ENCODE measurements around the gene ARPC2. TPM values are rescaled to one million over a fixed set of nuclear protein-coding genes. Genes with fewer than 3 reads are reported as not detected.
A peak's percentile ranks its signal among the peaks of the same experiment; 100 is the strongest.

ARPC2 gene
- total and polyA plus RNA-seq, 2 of the 13 experiments (the other 11 are each of a cell fraction or from before 2014, with no cell fraction given) = 168 to 303 TPM

GRCh38 chr2:218264773-218265561, 48.0 kb downstream of the ARPC2 start (continued):
- no peak for TF ChIP-seq ZNF850 (CRISPR knock-in tag; conservative IDR thresholded peaks at IDR 0.05)
- no peak for TF ChIP-seq ZNF256 (CRISPR knock-in tag; conservative IDR thresholded peaks at IDR 0.05)
- TF ChIP-seq RFX1 (IDR thresholded peaks at IDR 0.05) = no peak
- TF ChIP-seq ZNF567 (CRISPR knock-in tag; IDR thresholded peaks at IDR 0.05; ENCODE audit: borderline replicate concordance) = no peak
- TF ChIP-seq RXRA (CRISPR knock-in tag; IDR thresholded peaks at IDR 0.05) = peak; percentile 50; the same call in 1 of the 2 replicates
- TF ChIP-seq ZNF451 (CRISPR knock-in tag; IDR thresholded peaks at IDR 0.05) = 0 out of 2 replicates have a peak, but pooled peaks have one; percentile 17
- TF ChIP-seq BRCA1 (CRISPR knock-in tag; IDR thresholded peaks at IDR 0.05) = 0 out of 2 replicates have a peak, but pooled peaks have one; percentile 41
- 0 out of 2 replicates have a peak, but pooled peaks have one; percentile 35 for TF ChIP-seq MEF2D (CRISPR knock-in tag; IDR thresholded peaks at IDR 0.05)
- TF ChIP-seq FOXO4 (CRISPR knock-in tag; conservative IDR thresholded peaks at IDR 0.05) = no peak
- no peak for TF ChIP-seq MXD4 (CRISPR knock-in tag; IDR thresholded peaks at IDR 0.05)
- no peak for TF ChIP-seq SMAD1 (CRISPR knock-in tag; IDR thresholded peaks at IDR 0.05; ENCODE audit: borderline replicate concordance, low read depth)
- peak; percentile 54; the same call in 1 of the 2 replicates for TF ChIP-seq ISL2 (CRISPR knock-in tag; IDR thresholded peaks at IDR 0.05)
- TF ChIP-seq HBP1 (CRISPR knock-in tag; IDR thresholded peaks at IDR 0.05; ENCODE audit: low read depth) = no peak
- peak; percentile 71 for TF ChIP-seq UBTF (CRISPR knock-in tag; IDR thresholded peaks at IDR 0.05)
- no peak for TF ChIP-seq TGIF2 (CRISPR knock-in tag; IDR thresholded peaks at IDR 0.05)
- peak; percentile 45; the same call in 1 of the 2 replicates for TF ChIP-seq ATF7-NPFF (CRISPR knock-in tag; IDR thresholded peaks at IDR 0.05; ENCODE audit: low read depth)
- no peak for TF ChIP-seq ATF3 (CRISPR knock-in tag; IDR thresholded peaks at IDR 0.05)
- TF ChIP-seq FOSL2 (CRISPR knock-in tag; IDR thresholded peaks at IDR 0.05) = no peak; the same call in 1 of the 2 replicates
- TF ChIP-seq NCOR1 (IDR thresholded peaks at IDR 0.05; ENCODE audit: borderline replicate concordance, low read length) = peak; percentile 33; the same call in 1 of the 2 replicates
- no peak for TF ChIP-seq CBX1 (IDR thresholded peaks at IDR 0.05; ENCODE audit: low read depth)
- no peak for TF ChIP-seq THRA (CRISPR knock-in tag; IDR thresholded peaks at IDR 0.05; ENCODE audit: borderline replicate concordance)
- peak; percentile 99 for TF ChIP-seq ZNF549 (CRISPR knock-in tag; IDR thresholded peaks at IDR 0.05)
- no peak for TF ChIP-seq TAF15 (IDR thresholded peaks at IDR 0.05; ENCODE audit: low read depth, low read length, poor library complexity, severe bottlenecking)
- no peak for TF ChIP-seq ZFP1 (CRISPR knock-in tag; IDR thresholded peaks at IDR 0.05)
